Liver (tissue), 9 donors: ENCODE data around the gene TJP3. TPM values are rescaled to one million over a fixed set of nuclear protein-coding genes. Genes with fewer than 3 reads are reported as not detected.

Source experiments
- DNase-seq: peaks from one replicate; pipeline ENCODE4 v3.0.0-alpha.2; 2017; ENCODE audit warnings: low spot score
- H3K27ac ChIP-seq, 2 donors: one replicate each; pipeline ENCODE4 v1.7.0; 2013; ENCODE audit warnings: inconsistent platforms in 2 of 2, low read length in 2 of 2, control low read depth in 1 of 2, low read depth in 1 of 2, mild to moderate bottlenecking in 1 of 2
- H3K27me3 ChIP-seq, 4 donors: one replicate each; pipeline versions ENCODE4 v1.6.1 to v1.7.0; 2013; ENCODE audit warnings: low read length in 3 of 4, inconsistent platforms in 1 of 4, mild to moderate bottlenecking in 1 of 4, moderate library complexity in 1 of 4; ENCODE audit not compliant: control insufficient read depth in 4 of 4, insufficient read depth in 4 of 4
- H3K36me3 ChIP-seq, 4 donors: one replicate each; pipeline versions ENCODE4 v1.6.1 to v1.7.0; 2013; ENCODE audit warnings: low read length in 3 of 4, mild to moderate bottlenecking in 3 of 4, low read depth in 1 of 4, moderate library complexity in 1 of 4; ENCODE audit not compliant: control insufficient read depth in 4 of 4, insufficient read depth in 3 of 4
- H3K4me1 ChIP-seq, 4 donors: one replicate each; pipeline versions ENCODE4 v1.6.1 to v1.7.0; 2013; ENCODE audit warnings: low read length in 3 of 4, mild to moderate bottlenecking in 3 of 4, moderate library complexity in 1 of 4; ENCODE audit not compliant: control insufficient read depth in 4 of 4, insufficient read depth in 4 of 4
- H3K4me3 ChIP-seq, 3 donors: one replicate each; pipeline versions ENCODE4 v1.6.1 to v1.7.0; 2013; ENCODE audit warnings: low read length in 3 of 3, control low read depth in 1 of 3, low read depth in 1 of 3, mild to moderate bottlenecking in 1 of 3
- H3K9ac ChIP-seq, 2 donors: one replicate each; pipeline ENCODE4 v1.7.0; 2013; ENCODE audit warnings: low read length in 2 of 2, mild to moderate bottlenecking in 2 of 2, moderate library complexity in 2 of 2, control low read depth in 1 of 2, low read depth in 1 of 2
- H3K9me3 ChIP-seq, 4 donors: one replicate each; pipeline versions ENCODE4 v1.6.1 to v1.7.0; 2013; ENCODE audit warnings: low read length in 3 of 4; ENCODE audit not compliant: control insufficient read depth in 4 of 4
- ATF3 ChIP-seq: IDR thresholded peaks from 2 replicates; pipeline ENCODE4 v1.6.1; 2016; ENCODE audit warnings: antibody characterized with exemption
- CTCF ChIP-seq: fragments of 150-350 bp; IDR thresholded peaks from 2 replicates; pipeline ENCODE4 v1.5.1; 2017; ENCODE audit warnings: improper control_type of control experiment, low read depth, low read length; ENCODE audit not compliant: missing input control
- EGR1 ChIP-seq, 2 donors: IDR thresholded peaks; 2 replicates each; pipeline ENCODE4 v1.6.1; 2016 to 2018; ENCODE audit warnings: antibody characterized with exemption in 2 of 2, low read depth in 2 of 2
- FOXA1 ChIP-seq: IDR thresholded peaks from 2 replicates; pipeline ENCODE4 v1.6.1; 2016; ENCODE audit warnings: antibody characterized with exemption
- FOXA2 ChIP-seq: IDR thresholded peaks from 2 replicates; pipeline ENCODE4 v1.6.1; 2016; ENCODE audit warnings: antibody characterized with exemption
- GABPA ChIP-seq, 2 donors: IDR thresholded peaks in 1 of 2; conservative IDR thresholded peaks in 1 of 2; 2 replicates each; pipeline ENCODE4 v1.6.1; 2016; ENCODE audit warnings: antibody characterized with exemption in 2 of 2, mild to moderate bottlenecking in 1 of 2, moderate library complexity in 1 of 2
- HNF4A ChIP-seq, 2 donors: conservative IDR thresholded peaks; 2 replicates each; pipeline ENCODE4 v1.6.1; 2016; ENCODE audit warnings: antibody characterized with exemption in 2 of 2, mild to moderate bottlenecking in 2 of 2
- HNF4G ChIP-seq: IDR thresholded peaks from 2 replicates; pipeline ENCODE4 v1.6.1; 2016; ENCODE audit warnings: antibody characterized with exemption
- JUND ChIP-seq, 2 donors: IDR thresholded peaks; 2 replicates each; pipeline ENCODE4 v1.6.1; 2016; ENCODE audit warnings: antibody characterized with exemption in 2 of 2
- MAX ChIP-seq: IDR thresholded peaks from 2 replicates; pipeline ENCODE4 v1.6.1; 2016; ENCODE audit warnings: antibody characterized with exemption
- NR2F2 ChIP-seq: IDR thresholded peaks from 2 replicates; pipeline ENCODE4 v1.6.1; 2016; ENCODE audit warnings: antibody characterized with exemption
- RAD21 ChIP-seq, 2 donors: IDR thresholded peaks; 2 replicates each; pipeline ENCODE4 v1.6.1; 2016; ENCODE audit warnings: antibody characterized with exemption in 2 of 2, mild to moderate bottlenecking in 2 of 2
- REST ChIP-seq: IDR thresholded peaks from 2 replicates; pipeline ENCODE4 v1.6.1; 2016; ENCODE audit warnings: antibody characterized with exemption, mild to moderate bottlenecking
- RXRA ChIP-seq, 2 donors: IDR thresholded peaks; 2 replicates each; pipeline ENCODE4 v1.6.1; 2017 to 2018; ENCODE audit warnings: antibody characterized with exemption in 2 of 2, mild to moderate bottlenecking in 1 of 2
- SP1 ChIP-seq: IDR thresholded peaks from 2 replicates; pipeline ENCODE4 v1.6.1; 2018; ENCODE audit warnings: antibody characterized with exemption, mild to moderate bottlenecking
- TAF1 ChIP-seq: conservative IDR thresholded peaks from 2 replicates; pipeline ENCODE4 v1.6.1; 2016; ENCODE audit warnings: antibody characterized with exemption, mild to moderate bottlenecking
- YY1 ChIP-seq: IDR thresholded peaks from 2 replicates; pipeline ENCODE4 v1.6.1; 2016; ENCODE audit warnings: antibody characterized with exemption, mild to moderate bottlenecking
- ZBTB33 ChIP-seq: IDR thresholded peaks from 2 replicates; pipeline ENCODE4 v1.6.1; 2016; ENCODE audit warnings: antibody characterized with exemption
- WGBS: extraction: QIAGEN DNeasy Blood & Tissue Kit; methylation state at CpG from one replicate; pipeline ENCODE4 v1.1.7; 2013; 5-methylcytosine and 5-hydroxymethylcytosine counted together
- polyA plus RNA-seq, 2 donors: library from polyadenylated mRNA; stranded (reverse) in 1 of 2; unstranded in 1 of 2; fragments of 200-250 nt in 1 of 2; fragments of >200 nt in 1 of 2; fragmentation: Nextera tagmentation in 1 of 2; extraction: Ambion mirVana in 1 of 2; gene quantifications; one replicate each; pipeline versions ENCODE4 v1.2.1 to v1.2.3, GENCODE V29; 2013 to 2015
- total RNA-seq, 2 donors: library from RNA; depleted of rRNA; stranded (reverse); fragments of >200 nt; gene quantifications; one replicate each; pipeline ENCODE4 v1.2.3, GENCODE V29; 2014
- donor health status: healthy.
- donor health status: healthy.
- donor health status: healthy.
- donor health status: healthy.
- donor health status: healthy.

The TJP3 gene
- total and polyA plus RNA-seq, 4 donors = 6.0 to 9.8 (median 6.7) TPM

- Histone ChIP-seq H3K4me1 (peaks cover 0 to 5% (median 2%) of the 10 kb centered on the region in 4 donors), H3K27me3 (no peaks in the 10 kb centered on the region), H3K36me3 (peaks cover 7 to 19% (median 11%) of the 10 kb centered on the region in 4 donors), H3K4me3 (no peak overlapping the region), H3K27ac (no peak overlapping the region), H3K9ac (no peak overlapping the region), H3K9me3 (no peaks in the 10 kb centered on the region)
- no peak for TF ChIP-seq JUND (IDR thresholded peaks at IDR 0.05)
- TF ChIP-seq RXRA (IDR thresholded peaks at IDR 0.05) = no peak
- TF ChIP-seq CTCF = no peak
- TF ChIP-seq MAX = no peak
- no peak for TF ChIP-seq GABPA (IDR thresholded peaks at IDR 0.05 in 1 of 2, conservative IDR thresholded peaks at IDR 0.05 in 1 of 2)
- TF ChIP-seq FOXA1 = no peak
- no peak for TF ChIP-seq TAF1
- TF ChIP-seq SP1 = no peak
- TF ChIP-seq REST = no peak
- no peak for TF ChIP-seq YY1
- TF ChIP-seq ZBTB33 = no peak
- TF ChIP-seq EGR1 (IDR thresholded peaks at IDR 0.05; ENCODE audit: low read depth in 2 of 2) = no peak
- TF ChIP-seq HNF4A (conservative IDR thresholded peaks at IDR 0.05) = no peak
- no peak for TF ChIP-seq HNF4G
- no peak for TF ChIP-seq ATF3
- TF ChIP-seq FOXA2 = no peak
- no peak for TF ChIP-seq RAD21 (IDR thresholded peaks at IDR 0.05)
- TF ChIP-seq NR2F2 = no peak
- WGBS = 91% methylated on average over 31 of the region's 31 CpGs
- no peak for DNase-seq
Observed at GRCh38 chr19:3746371-3747056, 38.3 kb downstream of the TJP3 start.
